Nucleus accumbens (tissue), 56 donors: ENCODE results near the gene NOL6.
"Not testable (repeated sequence)": the region's sequence is repeated elsewhere in the genome, so short reads cannot be mapped to it uniquely, and the experiment has no call there.

Source experiments
- DNase-seq, 56 donors: peaks; one replicate each; lab custom pipeline; 2025; lab: John Stamatoyannopoulos, UW

The NOL6 gene, protein sequence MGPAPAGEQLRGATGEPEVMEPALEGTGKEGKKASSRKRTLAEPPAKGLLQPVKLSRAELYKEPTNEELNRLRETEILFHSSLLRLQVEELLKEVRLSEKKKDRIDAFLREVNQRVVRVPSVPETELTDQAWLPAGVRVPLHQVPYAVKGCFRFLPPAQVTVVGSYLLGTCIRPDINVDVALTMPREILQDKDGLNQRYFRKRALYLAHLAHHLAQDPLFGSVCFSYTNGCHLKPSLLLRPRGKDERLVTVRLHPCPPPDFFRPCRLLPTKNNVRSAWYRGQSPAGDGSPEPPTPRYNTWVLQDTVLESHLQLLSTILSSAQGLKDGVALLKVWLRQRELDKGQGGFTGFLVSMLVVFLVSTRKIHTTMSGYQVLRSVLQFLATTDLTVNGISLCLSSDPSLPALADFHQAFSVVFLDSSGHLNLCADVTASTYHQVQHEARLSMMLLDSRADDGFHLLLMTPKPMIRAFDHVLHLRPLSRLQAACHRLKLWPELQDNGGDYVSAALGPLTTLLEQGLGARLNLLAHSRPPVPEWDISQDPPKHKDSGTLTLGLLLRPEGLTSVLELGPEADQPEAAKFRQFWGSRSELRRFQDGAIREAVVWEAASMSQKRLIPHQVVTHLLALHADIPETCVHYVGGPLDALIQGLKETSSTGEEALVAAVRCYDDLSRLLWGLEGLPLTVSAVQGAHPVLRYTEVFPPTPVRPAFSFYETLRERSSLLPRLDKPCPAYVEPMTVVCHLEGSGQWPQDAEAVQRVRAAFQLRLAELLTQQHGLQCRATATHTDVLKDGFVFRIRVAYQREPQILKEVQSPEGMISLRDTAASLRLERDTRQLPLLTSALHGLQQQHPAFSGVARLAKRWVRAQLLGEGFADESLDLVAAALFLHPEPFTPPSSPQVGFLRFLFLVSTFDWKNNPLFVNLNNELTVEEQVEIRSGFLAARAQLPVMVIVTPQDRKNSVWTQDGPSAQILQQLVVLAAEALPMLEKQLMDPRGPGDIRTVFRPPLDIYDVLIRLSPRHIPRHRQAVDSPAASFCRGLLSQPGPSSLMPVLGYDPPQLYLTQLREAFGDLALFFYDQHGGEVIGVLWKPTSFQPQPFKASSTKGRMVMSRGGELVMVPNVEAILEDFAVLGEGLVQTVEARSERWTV

GRCh38 chr9:33473643-33474352 is at the start of gene NOL6:
Gene NOL6, minus strand, starts transcription at chr9:33473924. Its CDS starts 82 bp downstream, at chr9:33473842.
- DNase-seq, result peak; percentile 61 to 99 (median 96)

GRCh38 chr9:33521861-33522260 is 48.1 kb upstream of the NOL6 start:
- not testable (repeated sequence) for DNase-seq

GRCh38 chr9:33517934-33518577 is 44.3 kb upstream of the NOL6 start:
- not testable (repeated sequence) for DNase-seq

DNA sequence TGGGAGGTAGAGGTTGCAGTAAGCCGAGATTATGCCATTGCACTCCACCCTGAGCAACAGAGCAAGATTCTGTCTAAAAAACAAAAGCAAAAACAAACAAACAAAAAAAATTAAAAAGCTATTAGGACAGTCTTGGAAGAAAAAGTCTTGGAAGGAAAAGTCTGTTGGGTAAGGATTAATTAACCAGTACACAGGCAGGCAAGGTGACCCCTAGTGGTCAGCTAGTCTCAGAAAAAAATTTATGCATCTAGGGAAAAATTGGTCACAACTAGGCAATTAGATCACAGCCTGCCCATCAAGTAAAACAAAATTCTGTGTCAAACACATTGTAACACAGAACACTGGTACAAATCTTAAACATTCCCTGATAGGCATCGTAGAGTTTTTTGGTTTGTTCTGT is 43.6 kb upstream of the NOL6 start:
- DNase-seq, result peak in 1 of 56 donors; percentile 19

DNA sequence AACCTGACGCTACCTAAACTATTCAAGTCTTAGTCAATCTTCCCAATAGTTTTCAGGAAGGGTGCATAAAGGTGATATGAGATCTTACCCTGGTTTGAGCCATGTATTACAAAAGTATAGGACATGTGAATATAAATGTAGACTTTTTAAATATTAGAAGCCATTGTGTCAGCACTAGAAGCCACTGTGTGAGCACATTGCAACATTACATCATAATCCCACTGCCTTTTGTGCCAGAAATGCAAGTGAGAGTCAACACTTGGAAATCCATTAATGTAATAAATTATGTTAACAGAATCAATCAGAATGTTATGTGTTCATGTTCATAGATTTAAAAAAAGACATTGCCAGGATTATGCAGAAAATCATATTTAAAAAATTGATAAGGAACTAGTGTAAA is 42.7 kb upstream of the NOL6 start:
- not testable (repeated sequence) for DNase-seq

- not testable (repeated sequence) for DNase-seq
Observed at GRCh38 chr9:33515342-33515995, 41.7 kb upstream of the NOL6 start.

DNA sequence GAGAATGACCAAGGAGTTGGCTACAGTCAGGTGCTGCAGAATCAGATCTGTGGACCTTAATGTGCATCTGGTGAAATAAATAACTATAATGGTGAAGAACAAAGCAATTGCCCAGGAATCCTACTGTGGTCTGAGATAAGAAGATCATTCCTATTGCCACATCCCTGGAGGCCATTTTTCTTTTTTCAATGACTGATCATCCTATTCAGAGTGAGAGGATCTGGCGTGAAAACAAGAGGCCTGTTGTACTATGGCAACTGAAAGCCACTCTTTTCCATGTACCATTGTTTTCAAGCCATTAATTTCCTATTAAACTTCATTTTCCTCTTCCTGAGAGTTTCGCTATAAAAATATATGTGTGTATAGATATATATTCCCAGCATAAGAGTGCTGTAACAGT is 38.8 kb upstream of the NOL6 start:
- DNase-seq, result not testable (repeated sequence)

GRCh38 chr9:33511184-33511517 is 37.4 kb upstream of the NOL6 start:
- not testable (repeated sequence) for DNase-seq

DNA sequence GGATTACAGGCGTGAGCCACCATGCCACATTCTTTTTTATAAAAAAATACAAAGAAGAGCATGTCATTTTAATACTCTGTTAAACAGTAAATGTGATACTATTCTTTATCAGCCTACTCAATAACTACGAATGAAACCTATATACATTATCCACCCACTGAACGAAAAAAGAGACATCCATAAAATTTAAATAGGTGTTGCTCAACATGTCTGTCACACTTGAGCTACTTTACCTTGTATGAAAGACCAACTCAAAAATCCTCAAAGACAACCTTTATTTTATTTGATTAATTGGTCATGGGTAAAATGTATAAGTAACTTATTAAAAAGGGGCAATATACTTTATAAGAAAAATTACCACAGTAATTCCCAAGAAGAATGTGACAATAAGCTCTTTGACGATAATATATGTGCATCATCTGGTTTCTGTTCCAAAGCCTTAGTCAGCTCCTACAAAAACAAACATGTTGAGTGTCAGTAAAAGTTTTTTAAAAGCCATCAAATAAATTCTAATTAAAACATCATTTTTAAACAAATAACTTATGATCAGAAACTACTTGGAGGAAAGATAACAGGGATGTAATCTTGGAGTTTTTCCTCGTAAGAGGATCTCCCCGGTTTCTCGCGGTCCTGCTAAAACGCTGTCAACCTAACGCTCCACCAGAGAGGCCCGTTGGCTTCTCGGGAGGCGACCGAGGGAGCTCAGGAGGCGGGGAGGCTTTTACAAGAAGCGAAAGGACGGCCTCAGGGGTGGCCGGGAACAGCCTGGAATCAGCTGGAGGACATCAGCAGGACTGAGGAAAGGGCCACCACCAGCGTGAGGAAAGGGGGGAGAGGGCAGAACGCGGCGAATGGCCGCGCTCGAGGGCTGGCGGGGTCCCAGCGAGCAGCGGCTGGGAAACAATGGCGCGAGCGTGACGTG is 36.8 kb upstream of the NOL6 start:
- DNase-seq, result peak in 51 of 56 donors; percentile 14 to 81 (median 52)

- DNase-seq, result no peak
Observed at GRCh38 chr9:33506626-33507370, 33.1 kb upstream of the NOL6 start.

DNA sequence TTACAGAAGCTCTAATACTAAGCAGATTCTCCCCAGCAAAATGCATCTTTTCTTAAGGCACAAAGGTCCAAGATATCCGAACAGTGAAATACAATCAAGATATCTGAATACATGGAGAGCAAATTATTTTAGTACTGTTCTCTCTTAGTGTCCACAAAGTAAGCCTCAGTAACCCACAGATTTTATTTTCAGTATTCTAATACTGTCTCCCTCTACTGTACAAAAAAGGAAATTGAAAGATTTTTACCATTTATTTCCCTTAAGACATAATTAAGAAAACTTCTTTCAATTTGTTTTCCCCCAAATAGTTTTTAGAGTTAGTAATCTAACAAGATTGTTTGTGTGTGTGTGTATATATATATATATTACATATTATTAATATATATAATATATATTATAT is 24.7 kb upstream of the NOL6 start:
- no peak for DNase-seq

DNA sequence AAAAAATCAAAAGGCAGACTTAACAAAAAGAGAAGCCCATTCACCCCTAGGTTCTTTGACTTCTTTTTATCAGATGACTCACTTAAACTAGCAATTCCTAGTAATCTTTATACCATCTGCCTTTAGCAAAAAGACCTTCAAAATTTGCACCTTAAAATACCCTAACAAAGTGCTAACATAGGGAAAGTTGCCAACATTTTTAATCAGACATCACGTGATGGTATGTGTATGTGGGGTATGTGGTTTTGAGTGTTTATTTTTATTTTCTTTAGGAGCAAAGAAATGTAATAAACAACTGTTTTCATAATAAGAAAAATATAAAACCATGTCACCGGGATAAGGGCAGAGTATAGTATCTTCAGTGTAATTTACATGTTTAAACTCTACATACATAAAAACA is 20.1 kb upstream of the NOL6 start:
- not testable (repeated sequence) for DNase-seq

DNA sequence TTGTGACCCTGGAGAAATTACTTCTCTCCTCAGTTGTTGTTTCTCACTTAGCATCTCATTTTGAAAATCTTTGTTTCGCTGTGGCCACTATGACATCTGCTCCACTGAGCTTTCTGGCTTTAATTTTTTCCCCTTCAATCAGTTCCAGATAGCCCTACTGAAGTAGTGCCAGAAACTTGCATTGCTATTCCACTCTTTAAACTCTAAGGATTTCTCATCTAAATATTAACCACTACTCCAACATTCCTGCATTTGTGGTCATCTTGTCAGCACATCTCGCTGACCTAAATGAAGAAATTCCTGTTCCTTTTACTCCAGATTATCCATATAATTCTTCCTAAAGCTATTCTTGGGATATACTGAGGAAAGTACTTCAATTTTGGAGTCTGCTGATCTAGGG is 15.3 kb upstream of the NOL6 start:
- no peak for DNase-seq

DNA sequence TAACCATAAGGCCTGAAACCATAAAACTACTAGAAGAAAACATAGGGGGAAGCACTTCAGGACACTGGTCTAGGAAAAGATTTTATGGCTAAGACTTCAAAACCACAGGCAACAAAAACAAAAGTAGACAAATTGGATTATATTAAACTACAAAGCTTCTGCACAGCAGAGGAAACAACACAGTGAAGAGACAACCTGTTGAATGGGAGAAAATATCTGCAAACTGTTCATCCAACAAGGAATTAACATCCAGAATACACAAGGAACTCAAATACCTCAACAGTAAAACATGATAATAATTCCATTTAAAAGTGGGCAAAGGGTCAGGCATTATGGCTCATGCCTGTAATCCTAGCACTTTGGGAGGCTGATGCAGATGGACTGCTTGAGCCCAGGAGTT is 11.6 kb upstream of the NOL6 start:
- DNase-seq, result not testable (repeated sequence)

DNA sequence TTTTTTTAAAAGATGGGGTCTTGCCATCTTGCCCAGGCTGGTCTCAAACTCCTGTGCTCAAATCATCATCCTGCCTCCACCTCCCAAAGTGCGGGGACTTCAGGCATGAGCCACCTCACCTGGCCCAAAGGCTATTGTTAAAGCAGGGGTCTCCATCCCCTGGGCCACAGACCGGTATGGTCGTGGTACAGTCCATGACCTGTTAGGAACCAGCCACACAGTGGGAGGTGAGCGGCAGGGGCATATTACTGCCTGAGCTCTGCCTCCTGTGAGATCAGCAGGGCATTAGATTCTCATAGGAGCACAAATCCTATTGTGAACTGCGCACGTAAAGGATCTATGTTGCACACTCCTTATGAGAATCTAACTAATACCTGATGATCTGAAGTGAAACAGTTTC is 7.3 kb upstream of the NOL6 start:
- DNase-seq, result no peak

DNA sequence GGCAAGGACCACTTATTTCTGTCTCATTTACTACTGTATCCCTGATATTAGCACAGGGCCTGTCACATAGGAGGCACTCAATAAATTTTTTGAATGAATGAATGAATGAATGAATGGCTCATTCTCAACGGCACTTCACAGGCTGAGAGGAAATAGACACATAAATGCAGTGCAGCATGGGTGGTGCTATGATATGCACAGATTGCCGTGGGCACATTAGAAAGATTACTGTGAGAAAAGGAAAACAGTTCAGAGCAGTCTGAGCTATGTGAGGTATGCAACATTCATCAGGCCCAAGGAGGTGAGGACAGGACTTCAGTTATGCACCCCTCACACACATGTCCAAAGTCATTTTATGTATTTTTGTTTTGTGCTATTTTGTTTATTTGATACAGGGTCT is 6.4 kb upstream of the NOL6 start:
- DNase-seq, result no peak

GRCh38 chr9:33476503-33476902 is 2.8 kb upstream of the NOL6 start:
- DNase-seq, result no peak

GRCh38 chr9:33475357-33475756 is 1.6 kb upstream of the NOL6 start:
- DNase-seq, result no peak
